HG02973 (cell line): ENCODE data around the gene PLEKHG4.
A peak's percentile ranks its signal among the peaks of the same experiment; 100 is the strongest.

Experiments
- ATAC-seq: cut with Tn5 transposase; IDR thresholded peaks from one replicate; pipeline ENCODE4 v1.9.1; 2021; ENCODE audit warnings: moderate library complexity; ENCODE audit not compliant: unreplicated experiment

The PLEKHG4 gene

DNA sequence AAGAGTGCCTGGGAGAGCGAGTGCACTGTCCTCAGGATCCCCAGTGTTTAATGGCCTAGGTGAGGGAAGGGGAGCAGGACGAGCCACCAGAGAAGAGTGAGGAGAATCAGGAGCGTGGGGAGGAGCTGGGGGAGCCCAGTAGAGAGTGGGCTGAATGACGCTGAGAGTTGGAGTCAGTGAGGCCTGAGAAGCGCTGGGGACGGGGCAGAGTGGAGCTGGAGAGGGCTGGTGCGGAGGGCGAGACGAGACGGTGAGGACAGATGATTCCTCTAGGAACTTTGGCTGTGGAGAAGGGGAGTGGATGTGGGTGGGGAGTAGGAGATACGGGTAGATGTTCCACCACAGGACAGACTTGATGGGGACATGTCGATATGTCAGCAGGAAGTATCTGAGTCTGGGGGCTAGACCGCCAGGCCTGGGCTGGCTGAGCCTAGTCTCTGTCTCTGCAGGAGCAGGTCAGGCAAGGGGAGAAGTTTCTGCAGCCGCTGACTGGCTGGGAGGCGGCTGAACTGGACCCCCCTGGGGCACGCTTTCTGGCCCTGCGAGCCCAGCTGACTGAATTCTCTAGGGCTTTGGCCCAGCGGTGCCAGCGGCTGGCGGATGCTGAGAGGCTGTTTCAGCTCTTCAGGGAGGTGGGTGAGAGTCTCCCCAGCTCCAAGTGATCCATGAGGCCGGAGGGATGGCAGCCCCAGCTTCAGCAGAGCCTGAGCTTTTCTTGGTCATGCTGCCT lies 4.7 kb downstream of the PLEKHG4 start:
- no peak for ATAC-seq

DNA sequence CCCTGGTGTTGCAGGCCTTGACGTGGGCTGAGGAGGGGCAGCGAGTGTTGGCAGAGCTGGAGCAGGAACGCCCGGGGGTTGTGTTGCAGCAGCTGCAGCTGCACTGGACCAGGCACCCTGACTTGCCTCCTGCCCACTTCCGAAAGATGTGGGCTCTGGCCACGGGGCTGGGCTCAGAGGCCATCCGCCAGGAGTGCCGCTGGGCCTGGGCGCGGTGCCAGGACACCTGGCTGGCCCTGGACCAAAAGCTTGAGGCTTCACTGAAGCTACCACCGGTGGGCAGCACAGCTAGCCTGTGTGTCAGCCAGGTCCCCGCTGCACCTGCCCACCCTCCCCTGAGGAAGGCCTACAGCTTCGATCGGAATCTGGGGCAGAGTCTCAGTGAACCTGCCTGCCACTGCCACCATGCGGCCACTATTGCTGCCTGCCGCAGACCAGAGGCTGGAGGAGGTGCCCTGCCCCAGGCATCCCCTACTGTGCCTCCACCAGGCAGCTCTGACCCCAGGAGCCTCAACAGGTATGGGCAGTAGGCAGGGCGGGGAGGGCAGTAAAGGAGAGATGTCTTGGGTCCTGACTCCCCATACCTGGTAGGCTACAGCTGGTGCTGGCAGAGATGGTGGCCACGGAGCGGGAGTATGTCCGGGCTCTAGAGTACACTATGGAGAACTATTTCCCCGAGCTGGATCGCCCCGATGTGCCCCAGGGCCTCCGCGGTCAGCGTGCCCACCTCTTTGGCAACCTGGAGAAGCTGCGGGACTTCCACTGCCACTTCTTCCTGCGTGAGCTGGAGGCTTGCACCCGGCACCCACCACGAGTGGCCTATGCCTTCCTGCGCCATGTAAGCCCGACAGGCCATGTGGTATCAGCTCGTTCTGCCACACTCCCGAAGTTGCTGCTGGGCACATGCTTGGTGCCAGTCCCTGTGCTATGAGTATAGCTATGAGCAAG lies 5.6 kb downstream of the PLEKHG4 start:
- ATAC-seq, result no peak

DNA sequence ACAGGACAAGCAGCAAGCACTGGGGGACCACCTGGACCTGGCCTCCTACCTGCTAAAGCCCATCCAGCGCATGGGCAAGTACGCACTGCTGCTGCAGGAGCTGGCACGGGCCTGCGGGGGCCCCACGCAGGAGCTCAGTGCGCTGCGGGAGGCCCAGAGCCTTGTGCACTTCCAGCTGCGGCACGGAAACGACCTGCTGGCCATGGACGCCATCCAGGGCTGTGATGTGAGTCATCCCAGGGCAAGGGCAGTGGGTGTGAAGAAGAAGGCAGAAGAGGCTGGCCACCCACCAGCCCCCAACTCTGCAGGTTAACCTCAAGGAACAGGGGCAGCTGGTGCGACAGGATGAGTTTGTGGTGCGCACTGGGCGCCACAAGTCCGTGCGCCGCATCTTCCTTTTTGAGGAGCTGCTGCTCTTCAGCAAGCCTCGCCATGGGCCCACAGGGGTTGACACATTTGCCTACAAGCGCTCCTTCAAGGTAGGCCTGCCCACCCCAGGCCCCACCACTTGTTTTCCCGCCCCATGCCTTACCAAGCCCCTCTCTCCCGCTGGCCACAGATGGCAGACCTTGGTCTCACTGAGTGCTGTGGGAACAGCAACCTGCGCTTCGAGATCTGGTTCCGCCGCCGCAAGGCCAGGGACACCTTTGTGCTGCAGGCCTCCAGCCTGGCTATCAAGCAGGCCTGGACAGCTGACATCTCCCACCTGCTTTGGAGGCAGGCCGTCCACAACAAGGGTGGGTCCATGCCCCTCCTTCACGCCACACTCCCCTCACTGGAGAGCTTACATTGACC lies 7.3 kb downstream of the PLEKHG4 start:
- ATAC-seq, result no peak

DNA sequence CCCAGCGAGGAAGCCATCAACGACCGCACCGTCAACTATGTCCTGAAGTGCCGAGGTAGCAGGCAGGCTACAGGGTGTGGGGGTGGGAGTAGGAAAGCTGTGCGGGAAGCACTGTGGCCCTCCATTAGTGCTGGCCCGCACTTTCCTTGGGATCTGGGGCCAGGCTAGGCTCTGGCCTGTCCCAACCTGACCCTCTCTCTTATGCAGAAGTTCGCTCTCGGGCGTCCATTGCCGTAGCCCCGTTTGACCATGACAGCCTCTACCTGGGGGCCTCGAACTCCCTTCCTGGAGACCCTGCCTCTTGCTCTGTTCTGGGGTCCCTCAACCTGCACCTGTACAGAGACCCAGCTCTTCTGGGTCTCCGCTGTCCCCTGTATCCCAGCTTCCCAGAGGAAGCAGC lies 8.6 kb downstream of the PLEKHG4 start:
- ATAC-seq, result no peak

DNA sequence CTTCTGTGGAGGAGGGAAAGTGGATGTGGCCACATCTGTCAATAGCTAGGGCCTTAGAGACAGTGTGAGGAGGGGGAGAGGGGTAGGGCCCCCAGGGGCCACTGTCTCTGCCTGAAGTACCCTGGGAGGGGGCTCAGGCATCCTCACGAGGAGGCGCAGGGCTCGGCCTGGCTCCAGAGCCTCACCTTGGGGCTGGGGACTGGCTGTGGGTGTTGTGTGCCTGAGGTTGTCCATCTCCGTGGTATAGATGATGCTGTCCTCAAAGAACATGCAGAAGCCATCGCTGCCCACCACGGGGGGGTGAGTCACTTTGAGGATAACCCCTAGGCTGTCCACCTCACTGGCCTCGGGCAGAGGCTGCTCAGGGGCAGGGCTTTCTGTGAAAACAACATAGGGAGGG lies 12.1 kb downstream of the PLEKHG4 start:
- ATAC-seq, result no peak

DNA sequence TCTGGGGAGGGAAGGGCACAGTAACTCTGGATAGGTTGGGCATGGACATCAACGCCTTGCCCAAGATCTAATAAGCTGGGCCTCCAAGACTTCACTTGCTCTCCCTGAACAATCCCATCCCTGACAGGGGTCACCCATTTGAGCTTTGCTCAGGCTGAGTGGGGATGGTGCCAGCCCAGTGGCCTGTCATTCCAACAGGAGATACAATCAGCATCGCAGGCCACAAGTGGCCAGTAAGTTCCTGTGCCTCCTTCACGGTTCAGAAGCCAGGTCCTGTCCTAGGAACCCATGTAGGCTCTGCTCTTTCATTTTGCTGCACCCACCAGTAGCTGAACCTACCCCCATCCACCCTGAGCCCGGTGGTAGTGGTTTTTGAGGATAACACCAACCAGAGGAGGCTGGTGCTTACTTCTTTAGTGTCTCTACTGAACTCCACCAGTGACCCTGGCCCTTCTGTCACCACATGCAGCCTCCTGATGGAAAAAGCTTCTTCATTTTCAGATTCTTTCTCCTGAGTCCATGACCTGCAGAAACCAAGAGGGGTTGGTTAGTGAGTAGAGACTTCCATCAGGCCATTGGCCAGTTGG lies 14.9 kb downstream of the PLEKHG4 start:
- ATAC-seq, result no peak

DNA sequence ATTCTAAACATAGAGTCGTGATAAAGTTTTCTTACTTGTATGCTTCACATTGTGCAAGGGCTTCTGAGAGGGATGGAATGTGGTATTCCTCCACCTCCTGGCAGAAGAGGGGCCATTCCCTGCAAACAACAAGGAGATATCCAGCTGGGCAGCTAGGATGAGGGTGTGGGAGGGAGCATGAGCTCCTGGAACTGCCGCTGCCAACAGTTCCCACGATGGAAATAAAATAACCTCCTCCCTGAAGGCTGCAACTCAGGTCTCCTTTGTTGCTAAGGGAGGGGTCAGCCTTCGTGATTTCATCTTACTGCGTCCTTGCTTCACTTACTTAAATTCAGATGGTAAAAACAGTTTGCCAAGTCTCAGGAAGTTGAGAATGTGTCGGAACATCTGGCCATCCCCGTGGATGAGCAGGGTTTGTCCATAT lies 15.6 kb downstream of the PLEKHG4 start:
- ATAC-seq, result no peak

DNA sequence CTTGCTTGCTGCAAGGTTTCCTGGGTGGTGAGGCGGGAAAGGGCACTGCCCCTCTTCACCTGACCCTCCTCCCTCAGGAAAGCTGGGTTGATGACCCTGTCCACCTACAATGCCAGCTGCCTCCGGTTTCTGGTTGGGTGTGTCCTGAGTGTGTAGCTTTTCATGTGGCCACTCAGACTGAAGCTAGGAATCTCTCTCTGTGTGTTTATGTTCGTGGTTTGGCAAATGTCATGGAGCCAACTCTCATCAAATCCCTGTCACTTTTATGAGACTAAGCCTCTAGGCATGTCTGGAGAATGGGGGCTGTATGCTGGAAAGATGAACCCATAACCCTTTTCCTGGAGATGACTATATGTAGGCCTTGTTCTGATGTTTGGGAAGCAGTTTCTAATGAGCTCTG lies 17.1 kb downstream of the PLEKHG4 start:
- no peak for ATAC-seq

DNA sequence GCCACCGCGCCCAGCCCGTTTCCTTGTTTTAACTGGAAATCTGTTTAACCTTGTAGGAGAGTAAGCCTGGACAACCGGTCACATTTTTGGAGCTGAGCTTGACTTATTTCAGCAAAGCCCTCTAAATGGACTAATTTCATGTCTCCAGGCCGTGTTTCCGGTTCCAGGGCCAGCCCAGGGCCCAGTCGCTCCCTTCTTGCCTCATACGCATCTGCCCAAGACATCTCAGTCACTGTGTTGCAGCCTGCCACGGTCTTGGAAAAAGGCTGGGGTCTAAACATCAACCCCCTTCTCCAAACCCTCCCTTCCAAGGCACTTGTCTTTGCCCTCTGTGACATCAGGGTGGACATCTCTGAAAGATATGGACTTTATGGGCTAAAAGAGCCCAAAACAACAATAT lies 18.9 kb downstream of the PLEKHG4 start:
- ATAC-seq, result no peak

DNA sequence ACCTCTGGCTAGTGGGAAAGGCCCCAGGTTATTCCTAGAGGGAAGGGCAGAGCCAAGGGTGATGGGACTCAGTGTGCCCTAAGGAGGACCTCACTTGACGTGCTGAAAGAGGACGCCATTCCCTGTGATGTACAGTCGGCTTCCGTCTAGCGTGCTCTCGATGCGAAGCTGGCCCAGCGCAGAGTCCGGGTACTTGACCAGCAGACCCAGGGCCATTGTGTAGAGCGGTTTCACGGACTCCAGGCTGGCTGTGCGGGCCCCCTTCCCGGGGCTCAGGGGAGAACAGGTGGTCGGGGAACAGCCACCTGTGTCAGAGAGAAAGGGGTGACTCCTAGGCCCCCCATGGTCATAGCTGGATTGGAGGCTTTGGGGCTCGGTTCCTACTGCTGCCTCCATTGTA lies 19.9 kb downstream of the PLEKHG4 start:
- no peak for ATAC-seq

DNA sequence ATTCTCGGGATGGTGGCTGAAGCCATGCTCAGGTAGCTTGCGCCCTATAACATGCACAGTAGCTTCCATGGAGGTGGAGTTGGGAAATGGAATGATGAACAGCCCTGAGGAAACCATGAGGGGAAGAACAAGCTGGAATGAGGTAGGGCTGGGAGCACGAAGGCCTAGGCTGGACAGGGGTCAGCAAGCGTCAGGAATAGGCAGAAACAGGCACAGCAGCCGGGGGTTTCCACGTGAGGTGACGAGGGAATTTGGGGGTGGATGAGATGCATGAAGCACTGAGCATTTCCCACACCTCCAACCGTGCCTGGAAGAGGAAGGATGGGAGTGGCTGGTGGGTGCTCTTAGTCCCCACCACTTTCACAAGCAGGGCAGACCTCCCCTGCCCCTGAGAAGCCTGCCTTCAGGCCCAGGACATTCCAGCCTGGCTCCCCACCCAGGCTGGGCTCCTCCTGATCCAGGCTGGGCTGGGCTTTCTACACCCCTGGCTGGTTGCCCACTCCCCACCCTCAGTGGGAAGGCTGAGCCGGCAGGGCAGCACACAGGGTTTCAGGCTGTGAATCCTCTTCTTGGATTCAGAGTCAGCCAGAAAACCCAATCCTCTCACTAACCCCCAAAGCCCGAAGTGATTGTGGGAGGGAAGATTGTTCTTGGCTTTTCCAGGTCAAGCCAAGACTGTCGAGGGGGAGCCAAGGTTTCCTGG lies 21.9 kb downstream of the PLEKHG4 start:
- no peak for ATAC-seq

DNA sequence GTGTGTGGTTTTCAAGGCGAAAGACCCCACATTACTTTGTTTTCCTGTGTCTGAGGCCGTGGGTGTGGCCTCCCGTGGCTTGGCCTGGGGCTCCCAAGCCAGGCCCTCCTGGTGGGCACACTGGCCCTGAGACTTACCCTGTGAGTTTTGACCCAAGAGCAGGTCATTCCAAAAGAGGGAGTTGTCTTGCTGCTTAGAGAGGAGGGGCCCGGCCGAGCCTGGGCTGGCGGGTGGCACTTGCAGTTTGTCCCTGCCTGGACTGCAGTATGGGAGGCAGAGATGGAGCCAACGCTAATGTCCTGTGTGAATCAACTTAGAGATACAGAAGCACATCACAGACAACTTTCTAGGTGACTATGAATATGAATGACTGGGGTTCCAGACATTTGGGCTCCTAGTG lies 22.7 kb downstream of the PLEKHG4 start:
- no peak for ATAC-seq

DNA sequence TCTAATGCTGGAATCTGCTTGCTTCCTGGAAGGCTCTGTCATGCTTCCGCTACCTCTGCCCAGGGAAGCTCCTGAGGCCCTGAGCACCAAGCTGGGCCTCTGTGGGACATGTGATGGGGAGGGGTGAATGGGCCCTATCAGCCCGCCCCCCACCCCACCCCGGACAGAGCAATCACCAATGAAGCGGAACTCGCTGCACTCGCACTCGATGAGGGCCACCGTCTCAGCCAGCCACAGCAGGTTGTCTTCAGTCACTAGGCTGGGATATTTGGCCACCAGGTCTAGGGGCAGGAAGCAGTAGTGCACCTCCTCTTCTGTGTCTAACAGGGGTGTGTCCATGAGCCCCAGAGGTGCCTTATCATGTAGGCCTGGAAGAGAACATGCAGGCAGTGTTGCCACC lies 23.6 kb downstream of the PLEKHG4 start:
- no peak for ATAC-seq

DNA sequence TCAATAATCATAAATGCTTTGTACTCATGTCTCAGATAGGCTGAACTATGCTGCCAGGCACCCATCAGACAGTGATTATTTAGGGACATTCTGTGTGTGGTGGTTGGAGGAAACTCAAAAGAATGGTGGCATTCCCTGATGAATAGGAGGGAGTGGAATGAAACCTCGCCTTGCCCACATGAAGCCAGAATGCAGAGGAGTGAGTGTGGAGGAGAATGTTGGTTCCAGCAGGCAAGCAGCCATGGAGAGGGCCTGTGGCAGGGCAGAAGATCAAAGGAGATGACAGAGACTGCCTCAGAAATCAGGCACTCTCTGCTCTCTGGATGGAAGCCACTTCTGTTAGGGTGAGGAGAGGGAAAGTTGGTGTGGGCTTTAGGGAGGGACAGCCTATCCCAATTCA lies 24.7 kb downstream of the PLEKHG4 start:
- ATAC-seq, result no peak

DNA sequence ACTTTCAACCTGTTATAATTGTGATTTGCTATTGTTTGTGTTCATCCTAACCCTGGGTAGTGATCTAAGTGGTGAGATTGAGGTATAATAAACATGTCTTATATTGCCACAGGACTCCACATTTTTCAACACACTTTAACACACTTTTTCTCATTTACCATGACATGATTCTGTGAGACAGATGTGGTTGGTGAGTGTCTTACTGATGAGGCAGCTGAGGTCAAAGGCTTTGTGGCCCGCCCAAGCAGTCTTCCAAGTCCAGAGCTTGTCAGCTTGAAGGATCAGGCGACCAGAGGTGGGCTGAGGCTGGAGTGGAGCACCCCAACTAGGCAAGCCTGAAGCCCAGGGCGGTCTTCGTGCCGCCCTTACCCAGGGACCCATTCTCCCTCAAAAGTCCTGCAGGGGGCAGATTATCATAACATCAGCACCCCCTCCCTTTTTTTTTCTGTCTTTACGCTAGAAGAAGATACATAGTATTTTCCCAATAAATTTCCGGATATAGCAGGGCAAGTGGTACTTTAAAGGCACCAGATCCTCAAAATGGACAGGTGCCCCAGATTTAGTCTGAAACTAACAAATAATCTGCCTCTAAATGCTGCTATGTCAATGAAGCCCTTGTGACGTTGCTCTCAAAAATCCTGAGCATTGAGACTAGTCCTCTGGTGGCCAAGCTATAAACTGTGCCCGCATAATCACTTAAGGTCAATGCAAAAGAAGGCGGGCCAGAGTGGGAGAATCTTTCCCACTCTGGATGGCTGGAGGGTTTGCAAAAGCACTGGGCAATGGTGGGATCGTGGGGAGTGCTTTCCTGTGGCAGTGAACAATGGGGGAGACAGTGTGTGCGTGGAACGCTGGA lies 26.1 kb downstream of the PLEKHG4 start:
- ATAC-seq, result no peak

DNA sequence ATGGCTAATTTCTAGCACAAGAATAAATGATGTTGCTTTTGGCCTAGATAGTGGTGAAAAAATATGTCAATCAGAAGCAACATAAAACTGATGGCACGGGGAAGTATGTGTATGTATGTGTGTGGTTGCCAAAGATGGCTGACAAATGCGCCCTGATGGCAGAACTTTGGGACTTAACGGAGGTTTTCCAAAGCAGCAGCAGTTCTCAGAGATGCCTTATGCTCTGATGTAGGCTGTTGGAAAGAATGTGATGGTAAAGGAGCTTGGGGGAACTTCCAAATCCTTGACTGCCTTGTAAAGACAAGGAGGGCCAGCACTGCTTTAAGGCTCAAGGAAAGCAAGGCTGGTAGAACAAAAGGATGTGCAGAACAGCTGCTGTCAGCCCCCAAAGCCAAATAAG lies 31.2 kb downstream of the PLEKHG4 start:
- ATAC-seq, result no peak

DNA sequence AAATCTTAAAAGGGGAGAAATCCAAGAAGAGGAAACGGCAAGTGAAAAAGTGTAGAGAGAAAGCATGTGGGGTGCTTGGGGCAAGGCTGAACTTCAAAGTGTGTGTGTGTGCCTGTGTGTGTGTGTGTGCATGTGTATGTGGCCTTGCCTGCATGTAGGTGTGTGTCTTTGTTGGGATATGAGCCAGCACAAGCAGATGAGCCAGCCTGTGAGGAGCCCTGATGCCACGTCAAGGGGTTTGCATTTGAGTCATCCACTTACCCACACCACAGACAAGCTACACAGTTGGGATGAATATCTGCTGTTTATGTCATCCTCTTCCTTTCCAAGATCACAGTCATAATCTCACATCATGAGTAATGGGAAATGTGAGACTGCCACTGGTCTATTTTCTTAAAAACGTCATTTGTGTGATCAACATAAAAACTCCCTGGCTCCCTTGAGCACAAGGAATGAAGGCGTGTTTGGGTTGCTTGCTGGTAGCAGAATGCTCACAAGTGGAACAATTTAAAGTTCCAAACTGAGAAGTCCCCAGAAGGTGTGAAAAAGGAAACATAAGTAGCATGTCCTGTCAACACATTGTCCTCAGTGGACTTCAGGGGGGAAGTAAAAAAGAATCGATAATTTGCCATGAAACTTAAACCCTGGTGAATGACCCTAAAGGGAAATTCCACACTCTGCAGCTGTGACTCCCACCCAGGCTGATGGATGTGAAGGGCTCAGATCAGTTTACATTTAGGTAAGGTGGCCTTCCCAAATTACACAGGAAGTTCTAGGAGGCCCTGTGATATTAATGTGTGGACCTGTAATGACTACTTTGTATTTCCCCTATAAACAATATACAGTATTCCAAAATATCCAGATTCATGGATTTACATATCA lies 32.5 kb downstream of the PLEKHG4 start:
- ATAC-seq, result peak; percentile 74

DNA sequence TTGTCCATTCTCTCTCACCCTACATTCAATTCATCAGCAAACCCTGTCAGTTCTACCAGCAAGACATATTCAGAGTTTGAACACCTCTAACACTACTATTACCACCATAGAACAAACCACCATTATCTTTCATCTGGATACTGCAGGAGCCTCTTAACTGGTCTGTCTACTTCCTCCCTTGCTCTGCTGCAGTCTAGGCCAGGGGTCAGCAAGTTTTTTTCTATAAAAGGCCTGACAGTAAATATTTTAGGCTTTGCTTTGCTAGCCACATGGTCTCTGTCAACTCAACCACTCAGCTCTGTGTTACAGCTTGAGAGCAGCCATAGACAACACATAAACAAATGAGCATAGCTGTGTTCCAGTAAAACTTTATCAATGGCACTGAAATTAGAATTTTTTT lies 33.4 kb downstream of the PLEKHG4 start:
- ATAC-seq, result no peak

DNA sequence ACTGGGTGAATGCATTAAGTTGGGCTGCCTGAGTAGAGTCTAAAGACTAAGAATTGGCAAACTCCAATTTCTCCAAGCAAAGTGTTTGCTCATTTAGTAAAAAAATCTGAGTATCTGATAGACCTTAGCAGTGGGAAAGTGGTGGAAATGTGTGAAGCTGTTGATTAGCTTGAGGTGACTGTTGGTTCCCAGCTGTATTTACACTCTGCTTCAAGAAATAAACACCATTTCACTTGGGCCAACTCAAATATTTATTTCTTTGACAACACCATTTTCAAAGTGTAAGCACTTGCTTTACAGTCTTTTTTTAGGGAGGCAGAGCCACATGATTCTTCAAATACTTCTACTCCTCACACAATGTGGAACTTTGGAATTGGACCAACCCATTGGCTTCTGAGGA lies 38.5 kb downstream of the PLEKHG4 start:
- ATAC-seq, result no peak
